Suppressor macrophage treated with lipopolysaccharide for 4 hours (primary cell): ENCODE data around the gene RET.

ENCODE experiments used
- DNase-seq: peaks from one replicate; pipeline ENCODE4 v3.0.0-alpha.2; 2020

RET gene

DNA sequence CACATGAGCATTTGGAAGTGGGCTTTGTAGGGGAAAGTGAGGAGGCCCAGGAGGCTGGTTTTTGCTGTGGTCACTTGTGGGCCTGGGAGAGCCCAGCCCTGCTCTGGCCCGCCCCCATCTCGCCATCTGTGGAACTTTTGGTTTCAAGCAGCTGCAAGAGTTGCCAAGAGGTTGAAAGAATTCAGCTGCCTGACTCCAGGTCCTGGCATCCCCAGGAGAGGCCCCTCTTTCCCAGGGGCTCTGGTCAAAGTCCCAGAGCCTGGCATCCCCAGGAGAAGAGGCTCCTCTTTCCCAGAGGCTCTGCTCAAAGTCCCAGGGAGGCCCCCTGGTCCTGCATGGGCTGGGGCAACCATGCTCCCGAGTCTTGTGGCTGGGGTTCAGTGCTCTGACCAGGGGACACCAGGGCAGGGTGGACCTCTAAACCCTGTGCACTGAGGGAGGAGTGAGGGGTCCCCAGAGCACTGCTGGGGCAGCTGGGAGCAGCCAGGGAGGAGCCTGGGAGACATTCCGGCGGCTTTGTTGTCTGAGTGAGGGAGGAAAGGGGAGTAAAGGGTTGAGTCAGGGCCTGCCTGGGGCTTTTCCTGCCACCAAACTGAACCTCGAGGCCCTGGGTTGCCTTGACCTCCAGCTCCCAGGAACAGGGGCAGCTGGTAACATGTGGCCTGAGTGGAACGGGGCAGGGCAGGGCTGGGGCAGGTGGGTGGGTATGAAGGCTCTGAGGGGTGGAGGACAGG is 33.6 kb downstream of the RET start:
- peak; percentile 68 for DNase-seq

DNA sequence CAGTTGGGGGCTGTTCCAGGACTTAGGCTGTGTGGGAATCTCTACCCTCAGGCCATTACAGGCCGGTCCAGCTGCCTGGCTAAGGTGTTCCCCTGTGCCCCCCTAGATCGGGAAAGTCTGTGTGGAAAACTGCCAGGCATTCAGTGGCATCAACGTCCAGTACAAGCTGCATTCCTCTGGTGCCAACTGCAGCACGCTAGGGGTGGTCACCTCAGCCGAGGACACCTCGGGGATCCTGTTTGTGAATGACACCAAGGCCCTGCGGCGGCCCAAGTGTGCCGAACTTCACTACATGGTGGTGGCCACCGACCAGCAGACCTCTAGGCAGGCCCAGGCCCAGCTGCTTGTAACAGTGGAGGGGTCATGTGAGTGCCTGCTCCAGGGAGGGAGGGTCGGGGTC is 34.2 kb downstream of the RET start:
- no peak for DNase-seq

GRCh38 chr10:43111921-43112607 is 35.2 kb downstream of the RET start:
- no peak for DNase-seq

DNA sequence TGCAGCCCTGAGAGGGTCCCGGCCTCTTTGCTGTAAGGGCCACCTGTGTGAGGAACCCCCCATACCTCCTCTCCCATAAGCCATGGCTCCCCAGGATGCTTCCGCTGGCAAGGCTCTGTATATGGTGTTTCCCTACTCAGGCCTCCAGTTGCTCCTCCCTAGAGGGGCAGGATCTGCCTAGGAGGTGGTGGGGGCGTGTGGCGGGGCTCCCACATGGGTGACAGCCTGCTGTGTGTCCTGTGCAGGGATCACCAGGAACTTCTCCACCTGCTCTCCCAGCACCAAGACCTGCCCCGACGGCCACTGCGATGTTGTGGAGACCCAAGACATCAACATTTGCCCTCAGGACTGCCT is 35.7 kb downstream of the RET start:
- no peak for DNase-seq

GRCh38 chr10:43113201-43114087 is 36.6 kb downstream of the RET start:
- DNase-seq = no peak

DNA sequence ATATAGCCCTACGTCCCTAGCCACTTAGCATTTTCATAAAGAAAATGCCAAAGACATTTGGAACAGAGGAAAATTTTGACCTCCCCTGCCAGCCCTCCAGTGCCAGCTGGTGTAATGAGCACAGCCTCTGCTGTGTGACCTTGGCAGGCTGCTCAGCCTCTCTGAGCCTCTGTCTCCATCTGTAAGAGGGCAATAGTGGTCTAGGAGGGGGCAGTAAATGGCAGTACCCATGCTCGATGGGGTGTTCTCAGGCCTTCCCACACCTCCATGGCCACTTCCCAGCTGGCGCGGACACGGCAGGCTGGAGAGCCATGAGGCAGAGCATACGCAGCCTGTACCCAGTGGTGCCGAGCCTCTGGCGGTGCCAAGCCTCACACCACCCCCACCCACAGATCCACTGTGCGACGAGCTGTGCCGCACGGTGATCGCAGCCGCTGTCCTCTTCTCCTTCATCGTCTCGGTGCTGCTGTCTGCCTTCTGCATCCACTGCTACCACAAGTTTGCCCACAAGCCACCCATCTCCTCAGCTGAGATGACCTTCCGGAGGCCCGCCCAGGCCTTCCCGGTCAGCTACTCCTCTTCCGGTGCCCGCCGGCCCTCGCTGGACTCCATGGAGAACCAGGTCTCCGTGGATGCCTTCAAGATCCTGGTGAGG is 37.3 kb downstream of the RET start:
- no peak for DNase-seq

DNA sequence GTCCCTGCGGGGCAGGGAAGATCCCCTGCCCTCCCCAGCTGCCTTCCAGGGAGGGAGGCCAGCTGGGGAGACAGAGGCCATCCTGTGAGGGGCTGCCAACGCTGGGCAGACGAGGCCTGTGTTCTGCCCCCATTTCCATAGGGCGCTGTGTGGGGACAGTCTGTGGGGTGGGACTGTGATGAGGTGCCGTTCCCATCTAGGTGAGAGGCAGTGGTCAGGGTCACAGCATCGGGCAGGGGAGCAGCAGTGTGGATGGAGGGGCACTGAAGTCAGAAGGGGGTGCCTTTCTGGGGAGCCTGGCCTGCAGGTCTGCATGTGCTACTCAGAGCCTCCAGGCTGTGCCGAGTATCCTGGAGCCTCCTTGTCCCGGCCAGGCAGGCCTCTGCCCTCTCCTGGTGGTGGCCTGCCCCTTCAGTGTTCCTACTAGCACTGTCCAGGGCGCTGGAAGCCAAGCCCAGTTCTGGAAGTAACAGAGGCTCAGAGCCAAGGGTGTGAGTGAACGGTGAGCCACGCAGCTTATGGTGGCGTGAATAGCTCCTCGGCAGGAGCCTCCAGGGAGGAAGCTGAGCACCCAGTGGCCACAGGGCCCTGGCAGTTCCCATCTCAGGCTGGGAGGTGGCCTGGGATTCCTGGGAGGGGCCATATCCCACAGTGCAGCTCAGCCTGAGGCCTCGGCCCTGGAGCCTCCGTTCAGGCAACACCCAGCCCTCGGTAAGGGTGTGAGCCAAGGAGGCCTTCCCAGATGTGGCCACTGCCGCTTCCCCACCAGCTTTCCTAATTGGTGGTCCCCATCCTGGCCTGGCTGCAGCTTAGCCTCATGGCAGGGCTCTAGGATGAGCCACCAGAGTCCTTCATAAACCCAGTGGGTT is 38.1 kb downstream of the RET start:
- peak; percentile 4 for DNase-seq

DNA sequence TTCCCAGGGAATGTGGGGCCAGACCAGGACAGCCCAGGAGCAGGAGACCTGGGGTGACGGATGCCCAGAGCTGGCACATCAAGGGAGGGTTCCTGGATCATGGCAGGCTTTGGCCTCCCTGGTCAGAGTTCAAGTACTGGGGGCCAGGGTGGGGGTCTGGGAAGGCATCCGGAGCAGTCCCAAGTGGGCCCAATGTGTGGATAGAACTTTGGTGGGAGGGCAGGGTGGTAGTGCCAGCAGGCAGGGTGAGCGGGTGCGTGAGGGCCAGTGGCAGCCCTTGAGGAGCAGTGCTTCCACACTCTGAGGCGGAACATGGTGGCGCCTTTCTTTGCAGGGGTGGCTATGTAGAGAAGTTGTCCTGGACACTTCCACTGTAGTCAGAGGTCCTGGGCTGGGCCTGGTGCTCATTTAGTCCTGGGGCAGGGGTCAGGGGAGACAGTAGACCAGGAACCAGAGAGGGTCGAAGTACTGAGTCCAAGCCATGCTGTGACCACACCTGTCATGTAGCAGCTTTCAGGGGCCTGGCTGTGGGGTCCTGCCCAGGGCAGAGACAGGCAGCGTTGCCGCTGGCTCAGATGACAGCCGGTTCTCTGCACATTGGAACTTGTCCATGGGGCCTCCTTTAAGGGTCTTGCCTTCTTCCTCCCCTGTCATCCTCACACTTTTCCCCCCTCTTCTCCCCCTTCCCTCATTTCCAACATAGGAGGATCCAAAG is 39.2 kb downstream of the RET start:
- DNase-seq = no peak

GRCh38 chr10:43116596-43116995 is 39.7 kb downstream of the RET start:
- no peak for DNase-seq

GRCh38 chr10:43117031-43117776 is 40.3 kb downstream of the RET start:
- DNase-seq = no peak

GRCh38 chr10:43117777-43118583 is 41.1 kb downstream of the RET start:
- no peak for DNase-seq

- no peak for DNase-seq
Observed at GRCh38 chr10:43118631-43119415, 42.0 kb downstream of the RET start.

DNA sequence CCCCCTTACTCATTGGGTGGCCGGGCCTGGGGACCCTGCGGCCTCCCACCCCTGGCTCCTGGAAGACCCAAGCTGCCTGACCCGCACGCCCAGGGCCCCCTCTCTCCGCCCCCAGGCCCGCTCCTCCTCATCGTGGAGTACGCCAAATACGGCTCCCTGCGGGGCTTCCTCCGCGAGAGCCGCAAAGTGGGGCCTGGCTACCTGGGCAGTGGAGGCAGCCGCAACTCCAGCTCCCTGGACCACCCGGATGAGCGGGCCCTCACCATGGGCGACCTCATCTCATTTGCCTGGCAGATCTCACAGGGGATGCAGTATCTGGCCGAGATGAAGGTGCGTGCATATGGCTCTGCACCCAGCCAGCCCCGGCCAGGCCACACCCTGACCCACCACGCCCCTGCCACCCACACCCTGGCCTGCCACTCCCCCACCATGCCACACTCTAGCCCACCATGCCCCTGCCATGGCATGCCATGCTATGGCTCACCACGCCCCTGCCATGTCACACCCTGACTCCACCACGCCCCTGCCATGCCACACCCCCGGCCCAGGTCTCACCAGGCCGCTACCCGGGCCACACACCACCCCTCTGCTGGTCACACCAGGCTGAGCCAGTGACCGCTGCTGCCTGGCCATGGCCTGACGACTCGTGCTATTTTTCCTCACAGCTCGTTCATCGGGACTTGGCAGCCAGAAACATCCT is 42.7 kb downstream of the RET start:
- no peak for DNase-seq

DNA sequence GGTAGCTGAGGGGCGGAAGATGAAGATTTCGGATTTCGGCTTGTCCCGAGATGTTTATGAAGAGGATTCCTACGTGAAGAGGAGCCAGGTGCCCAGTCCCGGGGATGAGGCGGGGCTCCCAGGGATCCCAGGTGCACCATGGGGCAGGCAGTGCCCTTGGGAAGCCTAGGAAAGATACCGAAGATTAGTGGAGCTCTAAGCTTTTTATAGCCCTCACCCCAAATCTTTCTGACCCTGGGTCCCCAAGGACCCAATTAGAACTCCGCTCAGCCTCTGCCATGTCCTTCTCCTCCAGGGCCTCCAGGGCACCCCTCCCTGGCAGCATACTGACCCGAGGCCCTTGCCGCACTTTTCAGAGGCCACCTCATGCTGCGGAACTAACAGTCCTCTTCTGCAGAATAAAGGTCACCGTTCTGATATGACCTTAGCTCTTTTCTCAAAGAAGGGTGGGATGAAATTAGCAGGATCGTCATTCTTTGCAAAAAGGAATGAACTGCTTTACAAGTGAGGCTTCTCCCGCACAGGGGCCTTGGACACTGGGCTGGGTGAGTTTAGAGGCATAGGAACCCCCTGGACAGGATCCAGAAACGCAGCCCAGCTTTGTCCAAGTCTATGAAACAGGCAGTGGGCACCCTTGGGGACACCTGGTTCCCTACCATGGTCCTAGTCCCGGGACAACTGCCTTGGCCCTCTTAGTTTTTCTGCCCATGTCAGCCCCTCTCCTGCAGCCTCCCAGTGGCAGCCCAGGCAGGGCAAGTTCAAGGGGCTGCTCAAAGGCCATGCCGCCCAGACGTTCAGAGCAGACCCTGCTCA is 43.5 kb downstream of the RET start:
- peak; percentile 16 for DNase-seq

- DNase-seq = peak; percentile 93
Observed at GRCh38 chr10:43120929-43121314, 44.1 kb downstream of the RET start.

GRCh38 chr10:43121444-43121843 is 44.6 kb downstream of the RET start:
- peak; percentile 81 for DNase-seq

DNA sequence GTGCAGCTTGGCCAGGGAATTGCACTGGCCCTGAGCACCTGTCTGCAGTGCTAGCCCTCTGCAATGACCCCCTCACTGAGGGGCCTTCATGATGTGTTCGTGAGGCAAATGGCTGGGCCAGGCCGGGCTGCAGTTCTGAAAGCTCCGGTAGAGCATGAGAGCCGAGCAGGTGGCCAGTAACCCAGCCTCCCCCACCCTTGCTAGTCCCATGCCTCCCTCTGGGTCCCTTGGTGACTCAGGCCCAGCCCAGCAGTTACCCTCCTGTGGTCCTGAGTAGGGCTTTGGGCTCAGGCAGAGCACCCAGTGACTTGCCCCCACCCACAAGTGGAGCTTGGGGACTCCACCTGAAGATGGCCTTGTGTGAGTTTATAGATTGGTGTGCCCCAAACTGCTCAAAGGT is 45.2 kb downstream of the RET start:
- no peak for DNase-seq
